ENCODE measurements around the gene MUC5B.

DNA sequence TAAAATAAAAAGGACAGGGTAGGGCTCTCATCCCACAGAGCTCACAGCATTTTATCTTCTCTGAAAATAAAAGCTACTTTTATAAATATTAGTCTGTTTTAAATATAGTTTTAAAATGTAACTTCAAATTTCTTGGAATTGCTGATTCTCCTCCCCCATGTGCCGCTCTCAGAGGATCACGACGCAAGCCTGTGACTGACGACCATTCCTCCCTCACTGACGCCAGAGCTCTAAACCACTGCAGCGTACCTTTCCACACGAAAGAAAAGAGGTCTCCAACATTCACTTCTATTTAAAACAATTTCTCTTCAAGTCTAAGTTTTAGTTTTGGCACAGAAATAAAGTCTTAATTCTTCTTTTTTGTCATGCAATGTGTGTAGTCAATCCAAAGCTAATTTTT is 77.3 kb downstream of the MUC5B start:
- no peak for TF ChIP-seq EP300 (IDR thresholded peaks at IDR 0.05; ENCODE audit: low read depth in 2 of 2, low read length in 2 of 2)
- no peak for TF ChIP-seq EP300 (CRISPR knock-in tag; IDR thresholded peaks at IDR 0.05; ENCODE audit: borderline replicate concordance)
- no peak for TF ChIP-seq RAD21 (CRISPR knock-in tag; IDR thresholded peaks at IDR 0.05)
- TF ChIP-seq, protein P1, sequence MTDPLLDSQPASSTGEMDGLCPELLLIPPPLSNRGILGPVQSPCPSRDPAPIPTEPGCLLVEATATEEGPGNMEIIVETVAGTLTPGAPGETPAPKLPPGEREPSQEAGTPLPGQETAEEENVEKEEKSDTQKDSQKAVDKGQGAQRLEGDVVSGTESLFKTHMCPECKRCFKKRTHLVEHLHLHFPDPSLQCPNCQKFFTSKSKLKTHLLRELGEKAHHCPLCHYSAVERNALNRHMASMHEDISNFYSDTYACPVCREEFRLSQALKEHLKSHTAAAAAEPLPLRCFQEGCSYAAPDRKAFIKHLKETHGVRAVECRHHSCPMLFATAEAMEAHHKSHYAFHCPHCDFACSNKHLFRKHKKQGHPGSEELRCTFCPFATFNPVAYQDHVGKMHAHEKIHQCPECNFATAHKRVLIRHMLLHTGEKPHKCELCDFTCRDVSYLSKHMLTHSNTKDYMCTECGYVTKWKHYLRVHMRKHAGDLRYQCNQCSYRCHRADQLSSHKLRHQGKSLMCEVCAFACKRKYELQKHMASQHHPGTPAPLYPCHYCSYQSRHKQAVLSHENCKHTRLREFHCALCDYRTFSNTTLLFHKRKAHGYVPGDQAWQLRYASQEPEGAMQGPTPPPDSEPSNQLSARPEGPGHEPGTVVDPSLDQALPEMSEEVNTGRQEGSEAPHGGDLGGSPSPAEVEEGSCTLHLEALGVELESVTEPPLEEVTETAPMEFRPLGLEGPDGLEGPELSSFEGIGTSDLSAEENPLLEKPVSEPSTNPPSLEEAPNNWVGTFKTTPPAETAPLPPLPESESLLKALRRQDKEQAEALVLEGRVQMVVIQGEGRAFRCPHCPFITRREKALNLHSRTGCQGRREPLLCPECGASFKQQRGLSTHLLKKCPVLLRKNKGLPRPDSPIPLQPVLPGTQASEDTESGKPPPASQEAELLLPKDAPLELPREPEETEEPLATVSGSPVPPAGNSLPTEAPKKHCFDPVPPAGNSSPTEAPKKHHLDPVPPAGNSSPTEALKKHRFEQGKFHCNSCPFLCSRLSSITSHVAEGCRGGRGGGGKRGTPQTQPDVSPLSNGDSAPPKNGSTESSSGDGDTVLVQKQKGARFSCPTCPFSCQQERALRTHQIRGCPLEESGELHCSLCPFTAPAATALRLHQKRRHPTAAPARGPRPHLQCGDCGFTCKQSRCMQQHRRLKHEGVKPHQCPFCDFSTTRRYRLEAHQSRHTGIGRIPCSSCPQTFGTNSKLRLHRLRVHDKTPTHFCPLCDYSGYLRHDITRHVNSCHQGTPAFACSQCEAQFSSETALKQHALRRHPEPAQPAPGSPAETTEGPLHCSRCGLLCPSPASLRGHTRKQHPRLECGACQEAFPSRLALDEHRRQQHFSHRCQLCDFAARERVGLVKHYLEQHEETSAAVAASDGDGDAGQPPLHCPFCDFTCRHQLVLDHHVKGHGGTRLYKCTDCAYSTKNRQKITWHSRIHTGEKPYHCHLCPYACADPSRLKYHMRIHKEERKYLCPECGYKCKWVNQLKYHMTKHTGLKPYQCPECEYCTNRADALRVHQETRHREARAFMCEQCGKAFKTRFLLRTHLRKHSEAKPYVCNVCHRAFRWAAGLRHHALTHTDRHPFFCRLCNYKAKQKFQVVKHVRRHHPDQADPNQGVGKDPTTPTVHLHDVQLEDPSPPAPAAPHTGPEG (CRISPR knock-in tag; IDR thresholded peaks at IDR 0.05): no peak
- TF ChIP-seq, protein P2, sequence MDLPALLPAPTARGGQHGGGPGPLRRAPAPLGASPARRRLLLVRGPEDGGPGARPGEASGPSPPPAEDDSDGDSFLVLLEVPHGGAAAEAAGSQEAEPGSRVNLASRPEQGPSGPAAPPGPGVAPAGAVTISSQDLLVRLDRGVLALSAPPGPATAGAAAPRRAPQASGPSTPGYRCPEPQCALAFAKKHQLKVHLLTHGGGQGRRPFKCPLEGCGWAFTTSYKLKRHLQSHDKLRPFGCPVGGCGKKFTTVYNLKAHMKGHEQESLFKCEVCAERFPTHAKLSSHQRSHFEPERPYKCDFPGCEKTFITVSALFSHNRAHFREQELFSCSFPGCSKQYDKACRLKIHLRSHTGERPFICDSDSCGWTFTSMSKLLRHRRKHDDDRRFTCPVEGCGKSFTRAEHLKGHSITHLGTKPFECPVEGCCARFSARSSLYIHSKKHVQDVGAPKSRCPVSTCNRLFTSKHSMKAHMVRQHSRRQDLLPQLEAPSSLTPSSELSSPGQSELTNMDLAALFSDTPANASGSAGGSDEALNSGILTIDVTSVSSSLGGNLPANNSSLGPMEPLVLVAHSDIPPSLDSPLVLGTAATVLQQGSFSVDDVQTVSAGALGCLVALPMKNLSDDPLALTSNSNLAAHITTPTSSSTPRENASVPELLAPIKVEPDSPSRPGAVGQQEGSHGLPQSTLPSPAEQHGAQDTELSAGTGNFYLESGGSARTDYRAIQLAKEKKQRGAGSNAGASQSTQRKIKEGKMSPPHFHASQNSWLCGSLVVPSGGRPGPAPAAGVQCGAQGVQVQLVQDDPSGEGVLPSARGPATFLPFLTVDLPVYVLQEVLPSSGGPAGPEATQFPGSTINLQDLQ (CRISPR knock-in tag; IDR thresholded peaks at IDR 0.05): no peak
- TF ChIP-seq ZKSCAN1 (IDR thresholded peaks at IDR 0.05; ENCODE audit: low read length): no peak
- no peak for TF ChIP-seq ZNF274 (CRISPR knock-in tag; IDR thresholded peaks at IDR 0.05)
- no peak for TF ChIP-seq NR3C1 (CRISPR knock-in tag; IDR thresholded peaks at IDR 0.05)
- no peak for TF ChIP-seq ATRX (CRISPR knock-in tag; IDR thresholded peaks at IDR 0.05; ENCODE audit: borderline replicate concordance)

Data from HepG2 (cell line).